Esophagus muscularis mucosa (tissue), 3 donors: Measurements from ENCODE around the gene NTN4.

Source experiments
- POLR2A ChIP-seq: fragments of 450-650 bp; IDR thresholded peaks from one replicate; pipeline ENCODE4 v1.6.1; 2017; ENCODE audit warnings: antibody characterized with exemption, moderate library complexity, mild to moderate bottlenecking, low read depth
- POLR2AphosphoS5 ChIP-seq, 2 donors: sonication (generic); formaldehyde crosslinking; IDR thresholded peaks; one replicate each; pipeline ENCODE4 v1.6.1; 2017; ENCODE audit warnings: antibody characterized with exemption in 2 of 2
- TF ChIP-seq, protein P1 (sequence below), 3 experiments: fragments of 200-600 bp in 2 of 3; fragments of 450-650 bp in 1 of 3; sonication (generic) in 2 of 3; IDR thresholded peaks; one replicate each; pipeline ENCODE4 v1.5.1; 2017 to 2019; ENCODE audit warnings: antibody characterized with exemption in 3 of 3, mild to moderate bottlenecking in 2 of 3, moderate library complexity in 1 of 3

DNA sequence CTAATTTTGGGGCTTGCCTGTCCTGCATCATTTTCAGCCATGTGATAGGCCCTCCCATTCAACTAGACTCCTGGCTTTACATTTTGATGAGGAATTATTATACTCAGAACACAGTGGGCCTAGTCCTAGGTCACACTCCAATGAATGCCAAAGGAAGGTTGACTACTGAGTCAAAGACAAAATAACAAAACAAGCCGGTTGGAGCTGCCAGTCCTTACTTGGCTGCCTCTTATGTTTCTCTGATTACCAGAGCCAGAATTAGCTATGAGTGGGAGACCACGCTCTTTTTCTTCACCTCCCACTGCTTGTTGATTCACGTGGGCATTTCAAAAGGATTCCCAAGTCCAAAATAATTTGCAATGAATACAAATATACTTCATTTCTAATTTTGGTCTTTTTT is 161.2 kb downstream of the NTN4 start:
- TF ChIP-seq, protein P1, sequence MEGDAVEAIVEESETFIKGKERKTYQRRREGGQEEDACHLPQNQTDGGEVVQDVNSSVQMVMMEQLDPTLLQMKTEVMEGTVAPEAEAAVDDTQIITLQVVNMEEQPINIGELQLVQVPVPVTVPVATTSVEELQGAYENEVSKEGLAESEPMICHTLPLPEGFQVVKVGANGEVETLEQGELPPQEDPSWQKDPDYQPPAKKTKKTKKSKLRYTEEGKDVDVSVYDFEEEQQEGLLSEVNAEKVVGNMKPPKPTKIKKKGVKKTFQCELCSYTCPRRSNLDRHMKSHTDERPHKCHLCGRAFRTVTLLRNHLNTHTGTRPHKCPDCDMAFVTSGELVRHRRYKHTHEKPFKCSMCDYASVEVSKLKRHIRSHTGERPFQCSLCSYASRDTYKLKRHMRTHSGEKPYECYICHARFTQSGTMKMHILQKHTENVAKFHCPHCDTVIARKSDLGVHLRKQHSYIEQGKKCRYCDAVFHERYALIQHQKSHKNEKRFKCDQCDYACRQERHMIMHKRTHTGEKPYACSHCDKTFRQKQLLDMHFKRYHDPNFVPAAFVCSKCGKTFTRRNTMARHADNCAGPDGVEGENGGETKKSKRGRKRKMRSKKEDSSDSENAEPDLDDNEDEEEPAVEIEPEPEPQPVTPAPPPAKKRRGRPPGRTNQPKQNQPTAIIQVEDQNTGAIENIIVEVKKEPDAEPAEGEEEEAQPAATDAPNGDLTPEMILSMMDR (IDR thresholded peaks at IDR 0.05), result no peak
- TF ChIP-seq POLR2A, result no peak
- no peak for TF ChIP-seq POLR2AphosphoS5 (IDR thresholded peaks at IDR 0.05)
